ENCODE results near the gene NETO2. TPM values are rescaled to one million over a fixed set of nuclear protein-coding genes. Genes with fewer than 3 reads are reported as not detected.

Gene NETO2
- total RNA-seq, 6 donors from 2014 or later = 1.0 to 13.7 (median 7.2) TPM

- Histone ChIP-seq H3K36me3 (no peaks in the 10 kb centered on the region), H3K4me3 (no peak overlapping the region), H3K27me3 (no peaks in the 10 kb centered on the region), H3K4me1 (no peaks in the 10 kb centered on the region), H3K27ac (no peak overlapping the region), H3K9me3 (no peaks in the 10 kb centered on the region)
- DNase-seq = no peak
- no peak for ATAC-seq (ENCODE audit: low FRiP score in 2 of 2)
- TF ChIP-seq POLR2A (IDR thresholded peaks at IDR 0.05) (no peak), EP300 (IDR thresholded peaks at IDR 0.05) (no peak), CTCF (IDR thresholded peaks at IDR 0.05) (no peak), POLR2AphosphoS5 (IDR thresholded peaks at IDR 0.05) (no peak)
- 90 to 94% methylated on average over 2 of the region's 2 CpGs for WGBS, 2 donors
Measured at GRCh38 chr16:47072158-47072557, 71.6 kb downstream of the NETO2 start.

GRCh38 chr16:47069841-47070584, 73.7 kb downstream of the NETO2 start:
- H3K4me3 ChIP-seq = no peak overlapping the region
- ATAC-seq (ENCODE audit: low FRiP score in 2 of 2) = no peak
- H3K9me3 ChIP-seq = no peaks in the 10 kb centered on the region
- 91 to 96% methylated on average over 11 of the region's 11 CpGs for WGBS, 2 donors
- H3K27ac ChIP-seq = no peak overlapping the region
- H3K36me3 ChIP-seq = no peaks in the 10 kb centered on the region
- no peak for TF ChIP-seq CTCF (IDR thresholded peaks at IDR 0.05)
- TF ChIP-seq POLR2A (IDR thresholded peaks at IDR 0.05) = no peak
- no peak for TF ChIP-seq POLR2AphosphoS5 (IDR thresholded peaks at IDR 0.05)
- TF ChIP-seq EP300 (IDR thresholded peaks at IDR 0.05) = no peak
- H3K27me3 ChIP-seq = no peaks in the 10 kb centered on the region
- no peaks in the 10 kb centered on the region for H3K4me1 ChIP-seq
- DNase-seq = no peak

GRCh38 chr16:47069313-47069712, 74.4 kb downstream of the NETO2 start:
- Histone ChIP-seq H3K27ac (no peak overlapping the region), H3K9me3 (no peaks in the 10 kb centered on the region), H3K4me3 (no peak overlapping the region), H3K36me3 (no peaks in the 10 kb centered on the region), H3K4me1 (no peaks in the 10 kb centered on the region), H3K27me3 (no peaks in the 10 kb centered on the region)
- 38 to 55% methylated on average over 1 of the region's 1 CpG for WGBS, 2 donors
- DNase-seq = no peak
- no peak for ATAC-seq (ENCODE audit: low FRiP score in 2 of 2)
- no peak for TF ChIP-seq POLR2AphosphoS5 (IDR thresholded peaks at IDR 0.05)

- no peak overlapping the region for H3K4me3 ChIP-seq
- H3K27ac ChIP-seq = no peak overlapping the region
- H3K27me3 ChIP-seq = no peaks in the 10 kb centered on the region
- ATAC-seq (ENCODE audit: low FRiP score in 2 of 2) (peak in 1 of 2 donors; percentile 54), DNase-seq (no peak)
- H3K36me3 ChIP-seq = no peaks in the 10 kb centered on the region
- TF ChIP-seq CTCF (IDR thresholded peaks at IDR 0.05) = no peak
- no peak for TF ChIP-seq POLR2A (IDR thresholded peaks at IDR 0.05)
- no peak for TF ChIP-seq POLR2AphosphoS5 (IDR thresholded peaks at IDR 0.05)
- no peak for TF ChIP-seq EP300 (IDR thresholded peaks at IDR 0.05)
- no peaks in the 10 kb centered on the region for H3K4me1 ChIP-seq
- WGBS, 2 donors = 92 to 95% methylated on average over 5 of the region's 5 CpGs
- H3K9me3 ChIP-seq = no peaks in the 10 kb centered on the region
Measured at GRCh38 chr16:47067203-47067602, 76.5 kb downstream of the NETO2 start.

GRCh38 chr16:47065766-47066688, 77.7 kb downstream of the NETO2 start:
- H3K36me3 ChIP-seq = no peaks in the 10 kb centered on the region
- no peaks in the 10 kb centered on the region for H3K27me3 ChIP-seq
- no peak overlapping the region for H3K27ac ChIP-seq
- TF ChIP-seq POLR2A (IDR thresholded peaks at IDR 0.05) (no peak), POLR2AphosphoS5 (IDR thresholded peaks at IDR 0.05) (no peak), CTCF (IDR thresholded peaks at IDR 0.05) (no peak), EP300 (IDR thresholded peaks at IDR 0.05) (no peak)
- ATAC-seq (ENCODE audit: low FRiP score in 2 of 2) (no peak), DNase-seq (no peak)
- H3K9me3 ChIP-seq = no peaks in the 10 kb centered on the region
- WGBS, 2 donors = 64 to 67% methylated on average over 13 of the region's 13 CpGs
- no peak overlapping the region for H3K4me3 ChIP-seq
- H3K4me1 ChIP-seq = no peaks in the 10 kb centered on the region

All from upper lobe of left lung (tissue), 6 donors.